DMS 273 (cell line): Measurements from ENCODE around the gene DOK3.

Experiments used
- DNase-seq: peaks from one replicate; lab custom pipeline; 2025; ENCODE audit not compliant: unreplicated experiment; lab: John Stamatoyannopoulos, UW

Gene DOK3

DNA sequence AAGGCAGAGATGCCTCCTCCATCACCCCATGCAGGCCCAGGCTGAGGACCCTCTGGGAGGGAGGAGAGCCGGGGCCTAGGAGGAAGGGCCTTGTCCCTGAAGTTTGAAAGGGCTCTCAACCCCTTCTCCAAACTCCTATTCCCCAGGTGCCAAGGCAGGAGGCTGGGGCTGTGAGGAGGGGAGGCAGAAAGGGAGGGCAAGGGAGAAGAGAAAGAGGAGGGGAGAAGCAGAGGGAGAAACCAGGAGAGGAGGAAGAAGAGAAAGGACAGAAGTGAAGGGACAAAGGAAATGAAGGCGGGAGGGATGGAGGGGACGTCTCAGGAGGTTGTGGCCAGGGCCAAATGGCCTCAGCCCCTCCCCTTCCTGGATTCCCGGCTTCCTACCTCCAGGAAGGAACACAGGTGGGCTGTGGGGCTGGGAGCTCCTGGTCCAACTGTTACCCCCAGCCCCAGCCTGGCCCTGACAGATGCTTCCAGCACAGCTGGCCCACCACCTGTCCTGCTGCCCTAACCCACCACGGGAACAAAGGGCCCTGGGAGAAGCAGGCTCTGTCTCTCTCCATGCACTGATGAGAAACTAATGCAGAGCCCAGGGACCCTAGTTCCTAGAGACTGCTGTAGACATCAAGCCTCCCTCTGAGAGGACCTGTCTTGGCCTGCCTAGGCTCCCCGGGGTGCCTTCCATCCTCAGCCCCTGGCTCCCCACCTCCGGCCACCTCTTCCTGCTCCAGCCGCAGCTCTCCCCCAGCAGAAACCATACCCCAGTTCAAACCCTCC, 39.7 kb downstream of the DOK3 start:
- peak; percentile 74 for DNase-seq

DNA sequence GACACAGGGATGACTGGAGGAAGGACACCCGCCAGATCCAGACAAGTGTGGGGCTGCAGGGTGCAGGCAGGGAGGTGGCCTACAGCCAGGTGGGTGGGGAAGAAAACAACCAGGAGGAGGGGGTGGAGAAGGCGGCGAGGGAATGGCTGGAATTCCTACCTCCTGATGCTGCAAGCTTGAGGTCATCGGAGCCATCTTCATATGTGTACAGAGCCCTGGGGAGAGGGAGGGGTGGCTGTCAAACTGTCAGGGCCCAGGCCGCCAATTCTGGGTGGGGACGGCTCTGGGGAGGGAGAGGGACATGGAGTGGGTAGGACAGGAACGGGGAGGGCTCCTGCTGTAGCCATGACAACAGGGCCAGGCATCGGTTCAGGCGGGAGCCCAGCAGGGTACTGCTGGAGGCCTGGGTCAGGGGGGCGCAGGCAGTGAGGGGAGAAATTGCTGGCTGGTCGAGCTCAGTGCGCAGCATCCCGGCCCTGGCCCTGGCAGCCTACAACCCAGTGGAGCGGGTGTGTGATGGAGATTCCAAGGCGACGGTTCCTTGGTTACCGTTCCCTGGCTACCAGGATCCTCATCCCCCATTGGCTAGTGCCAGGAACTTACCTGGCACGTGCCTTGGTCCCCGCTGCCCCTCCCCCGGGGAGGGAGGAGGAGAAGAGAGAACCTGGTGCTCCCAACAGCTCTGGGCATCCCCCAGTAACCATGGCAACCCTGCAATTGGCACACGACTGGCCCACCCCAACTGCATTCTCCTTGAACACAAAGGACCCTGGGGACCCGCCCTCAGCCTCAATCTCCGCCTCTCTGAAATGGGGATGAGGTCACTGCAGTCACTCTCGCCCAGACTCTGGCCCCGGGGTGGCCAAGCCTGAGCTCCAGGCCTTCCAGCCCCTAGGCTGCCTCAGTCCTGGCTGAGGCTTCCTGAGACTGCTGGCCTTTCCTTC, 40.7 kb downstream of the DOK3 start:
- no peak for DNase-seq

DNA sequence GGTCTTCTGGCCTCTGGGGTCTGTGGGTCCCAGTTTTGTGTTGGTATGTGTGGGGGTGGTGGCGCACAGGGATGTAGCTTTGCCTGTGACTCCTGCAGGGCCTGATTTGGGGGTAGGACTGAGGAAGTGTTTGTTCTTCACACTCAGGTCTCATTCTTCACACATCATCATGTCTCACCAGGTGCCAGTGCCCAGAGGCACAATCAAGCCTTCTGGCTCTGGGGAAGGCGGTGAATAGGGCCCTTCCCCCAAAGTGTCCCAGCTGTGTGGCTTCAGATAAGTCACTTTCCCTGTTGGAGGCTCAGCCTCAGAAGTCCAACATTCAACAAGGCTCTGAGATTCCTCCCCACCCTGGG, 41.3 kb downstream of the DOK3 start:
- DNase-seq, result no peak

DNA sequence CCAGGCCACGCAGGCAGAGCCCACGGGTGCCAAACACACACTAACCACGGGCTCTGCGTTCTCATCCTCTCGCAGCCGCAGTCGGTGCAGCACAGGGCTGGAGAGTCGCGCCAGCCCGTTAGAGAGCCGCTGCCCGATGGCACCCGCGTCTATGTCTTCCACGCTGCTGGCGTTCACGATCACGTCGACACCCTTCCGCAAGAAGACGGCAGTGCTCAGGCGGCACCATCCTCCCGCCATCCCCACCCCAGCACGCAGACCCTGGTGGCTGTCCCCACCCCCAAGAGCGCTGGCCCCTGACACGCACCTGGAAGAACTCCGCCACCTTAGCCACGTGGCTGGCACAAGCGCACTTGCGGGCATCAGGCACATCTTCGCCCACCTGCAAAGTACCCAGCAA, 42.2 kb downstream of the DOK3 start:
- no peak for DNase-seq

DNA sequence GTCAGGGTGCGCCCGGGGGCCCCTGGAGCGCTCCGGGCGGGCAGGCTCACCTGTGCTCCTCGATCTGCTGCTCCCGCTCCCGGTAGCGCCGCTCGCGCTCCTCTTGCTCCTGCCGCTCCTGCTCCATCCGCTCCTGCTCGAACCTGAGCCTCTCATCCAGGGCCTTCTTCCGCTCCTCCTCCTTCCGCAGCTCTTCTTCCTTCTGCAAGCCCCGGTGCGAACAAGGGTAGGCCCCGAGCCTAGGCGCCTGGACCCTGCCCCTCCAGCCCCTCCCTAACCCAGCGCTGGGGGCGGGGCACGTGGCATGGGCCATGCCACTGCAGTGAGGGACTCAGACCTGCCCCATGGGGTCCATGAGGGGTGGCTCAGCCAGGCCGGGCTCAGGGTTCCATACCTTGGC, 42.8 kb downstream of the DOK3 start:
- no peak for DNase-seq

DNA sequence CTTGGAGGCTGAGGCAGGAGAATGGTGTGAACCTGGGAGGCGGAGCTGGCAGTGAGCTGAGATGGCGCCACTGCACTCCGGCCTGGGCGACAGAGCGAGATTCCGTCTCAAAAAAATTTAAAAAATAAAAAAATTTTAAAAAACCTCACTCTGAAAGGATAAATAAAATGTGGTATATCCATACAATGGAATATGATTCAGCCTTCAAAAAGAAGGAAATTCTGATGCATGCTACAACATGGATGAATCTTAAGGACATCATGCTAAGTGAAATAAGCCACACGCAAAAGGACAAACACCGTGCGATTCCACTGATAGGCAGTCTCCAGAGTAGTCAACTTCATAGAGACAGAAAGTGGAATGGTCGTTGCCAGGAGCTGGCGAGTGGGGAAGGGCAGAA, 44.6 kb downstream of the DOK3 start:
- DNase-seq, result no peak

DNA sequence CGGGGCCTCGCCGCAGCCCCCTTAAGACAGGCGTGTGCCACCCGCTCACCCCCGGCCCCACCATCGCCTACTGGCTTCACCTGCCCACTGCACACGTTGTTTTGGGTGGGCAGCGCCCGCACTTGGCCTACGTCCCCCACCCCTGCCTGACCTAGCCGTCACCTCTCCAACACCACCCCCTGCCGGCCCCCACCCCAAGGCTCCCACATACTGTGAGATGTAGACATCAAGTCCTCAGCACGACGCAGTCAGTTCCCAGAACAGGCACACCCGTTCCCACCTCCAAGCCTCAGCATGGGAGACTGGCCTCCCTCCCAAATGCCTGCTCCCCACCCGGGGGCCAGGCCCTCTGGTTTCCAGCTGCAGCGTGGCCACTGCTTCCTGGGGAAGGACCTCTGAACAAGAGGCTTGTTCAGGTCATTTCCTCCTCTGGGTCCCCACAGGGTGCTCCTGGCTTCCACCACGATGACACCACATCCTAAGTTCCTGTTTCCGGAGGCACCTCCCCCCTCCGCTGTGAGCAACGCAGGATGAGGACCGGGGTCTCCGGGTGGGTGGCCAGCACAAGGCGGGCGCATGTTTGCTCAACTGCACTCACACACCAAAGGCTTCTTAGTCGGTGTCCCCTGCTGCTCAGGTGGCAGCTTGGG, 47.5 kb downstream of the DOK3 start:
- no peak for DNase-seq

DNA sequence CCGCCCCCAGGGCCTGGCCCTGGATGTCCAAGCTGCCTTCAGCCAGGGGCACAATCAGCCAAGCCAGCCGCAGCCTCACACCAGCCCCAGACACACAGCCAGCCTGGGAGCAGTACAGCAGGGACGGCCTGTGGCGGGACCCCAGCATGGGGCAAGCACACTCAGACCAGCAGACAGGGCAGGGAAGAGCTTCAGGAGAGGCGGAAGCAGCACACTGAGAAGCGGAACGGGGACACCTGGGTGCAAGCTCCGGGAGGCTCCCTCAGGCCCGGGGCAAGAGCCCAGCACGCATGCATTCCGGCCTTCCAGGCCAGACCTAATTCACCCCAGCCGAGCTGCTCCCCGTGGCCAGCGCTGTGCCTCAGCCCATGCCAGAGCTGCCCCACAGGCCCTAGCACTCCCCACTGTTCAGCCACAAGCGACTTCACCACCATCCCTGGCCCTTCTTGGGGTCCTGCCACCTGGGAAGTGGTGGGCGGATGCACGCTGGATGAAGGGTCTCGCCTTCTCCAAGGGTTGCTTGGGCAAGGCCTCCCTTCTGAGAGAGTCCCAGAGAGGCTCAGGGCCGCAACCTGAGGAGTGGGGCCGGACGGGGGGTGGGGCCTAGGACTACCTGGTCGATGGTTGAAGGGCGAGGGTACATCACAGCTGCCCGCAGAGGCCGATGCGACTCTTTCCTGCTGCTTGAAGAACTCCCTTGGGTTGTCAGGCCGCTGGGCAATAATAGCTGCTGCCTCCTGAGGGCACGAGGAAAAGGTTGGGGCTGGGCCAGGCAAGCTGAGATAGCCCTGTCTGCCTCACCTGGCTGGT, 49.6 kb downstream of the DOK3 start:
- DNase-seq, result no peak

DNA sequence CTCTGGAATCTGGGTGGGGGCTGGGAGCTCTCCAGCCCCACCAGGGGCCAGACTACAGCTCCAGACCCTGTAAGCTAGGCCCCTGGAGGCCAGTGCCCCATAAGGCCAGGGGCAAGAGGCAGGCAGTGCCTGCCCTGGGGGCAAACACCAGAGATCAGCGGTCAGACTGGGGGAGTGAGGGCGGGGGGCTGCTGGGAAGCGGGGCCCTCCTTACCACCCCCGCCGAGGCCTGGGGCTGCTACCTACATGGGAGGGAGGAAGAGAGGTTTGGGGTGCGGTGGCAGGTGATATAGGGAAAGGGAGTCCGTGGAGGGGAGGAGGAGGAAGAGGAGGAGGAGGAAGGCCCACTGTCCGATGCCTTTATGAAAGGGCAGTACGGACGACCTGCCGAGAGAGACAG, 50.3 kb downstream of the DOK3 start:
- DNase-seq, result no peak

DNA sequence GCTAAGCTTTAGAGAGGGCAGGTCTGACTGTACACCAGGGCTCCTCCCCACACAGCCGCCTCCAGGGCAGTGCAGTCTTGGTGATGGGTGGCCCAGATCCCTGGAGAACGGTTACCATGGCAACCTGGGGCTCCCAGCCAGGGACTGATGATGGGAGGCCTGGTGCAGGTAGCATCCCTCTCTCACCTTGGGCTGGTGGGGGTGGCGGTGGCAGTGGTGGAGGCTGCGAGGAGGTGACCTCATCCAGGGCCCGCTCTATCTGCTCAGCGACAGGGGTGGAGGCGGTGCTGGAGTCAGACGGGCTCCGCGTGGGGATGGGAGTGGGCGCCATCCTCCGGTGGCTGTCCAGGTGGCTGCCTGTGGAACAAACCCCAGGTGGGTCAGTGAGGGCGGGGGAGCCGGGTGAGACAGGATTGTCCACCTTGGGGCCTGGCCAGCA, 50.7 kb downstream of the DOK3 start:
- peak; percentile 60 for DNase-seq

DNA sequence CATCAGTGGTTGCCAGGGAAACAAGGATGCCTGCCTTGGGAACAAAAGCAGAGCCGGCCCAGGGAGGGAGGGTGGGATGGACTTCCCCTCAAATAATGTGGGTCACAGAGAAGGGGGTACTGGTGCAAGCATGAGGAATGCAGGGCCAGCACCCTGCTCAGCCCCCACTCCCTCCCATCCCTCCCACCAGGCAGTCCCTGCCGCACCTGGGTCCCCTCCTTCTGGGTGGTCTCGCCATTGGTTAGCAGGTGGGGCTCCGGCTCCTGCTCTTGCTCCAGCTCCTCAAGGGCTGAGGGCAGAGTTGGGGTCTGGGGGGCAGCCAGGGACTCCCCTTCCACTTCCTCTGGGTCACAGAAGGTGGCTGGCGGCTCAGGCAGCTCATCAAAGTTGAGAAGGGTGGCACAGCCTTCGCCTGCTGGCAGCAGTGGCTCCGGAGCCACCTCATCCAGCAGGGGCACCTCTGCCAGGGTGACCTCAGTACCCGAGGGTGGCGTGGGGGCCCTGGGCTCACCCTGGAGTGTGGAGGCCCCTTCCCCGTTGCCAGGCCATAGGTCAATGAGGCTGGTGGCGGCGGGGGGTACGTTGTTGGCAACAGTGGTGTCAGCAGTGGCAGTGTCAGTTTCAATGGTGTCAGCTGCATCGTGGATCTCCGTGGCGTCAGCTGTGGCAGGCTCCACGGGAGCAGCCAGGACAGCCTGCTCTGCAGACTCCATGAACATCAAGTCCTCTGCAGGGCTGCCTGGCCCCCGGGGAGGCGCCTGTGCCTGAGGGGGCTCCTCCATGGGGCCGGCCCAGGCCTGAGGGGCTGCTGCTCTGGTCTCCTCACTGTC, 51.6 kb downstream of the DOK3 start:
- no peak for DNase-seq

DNA sequence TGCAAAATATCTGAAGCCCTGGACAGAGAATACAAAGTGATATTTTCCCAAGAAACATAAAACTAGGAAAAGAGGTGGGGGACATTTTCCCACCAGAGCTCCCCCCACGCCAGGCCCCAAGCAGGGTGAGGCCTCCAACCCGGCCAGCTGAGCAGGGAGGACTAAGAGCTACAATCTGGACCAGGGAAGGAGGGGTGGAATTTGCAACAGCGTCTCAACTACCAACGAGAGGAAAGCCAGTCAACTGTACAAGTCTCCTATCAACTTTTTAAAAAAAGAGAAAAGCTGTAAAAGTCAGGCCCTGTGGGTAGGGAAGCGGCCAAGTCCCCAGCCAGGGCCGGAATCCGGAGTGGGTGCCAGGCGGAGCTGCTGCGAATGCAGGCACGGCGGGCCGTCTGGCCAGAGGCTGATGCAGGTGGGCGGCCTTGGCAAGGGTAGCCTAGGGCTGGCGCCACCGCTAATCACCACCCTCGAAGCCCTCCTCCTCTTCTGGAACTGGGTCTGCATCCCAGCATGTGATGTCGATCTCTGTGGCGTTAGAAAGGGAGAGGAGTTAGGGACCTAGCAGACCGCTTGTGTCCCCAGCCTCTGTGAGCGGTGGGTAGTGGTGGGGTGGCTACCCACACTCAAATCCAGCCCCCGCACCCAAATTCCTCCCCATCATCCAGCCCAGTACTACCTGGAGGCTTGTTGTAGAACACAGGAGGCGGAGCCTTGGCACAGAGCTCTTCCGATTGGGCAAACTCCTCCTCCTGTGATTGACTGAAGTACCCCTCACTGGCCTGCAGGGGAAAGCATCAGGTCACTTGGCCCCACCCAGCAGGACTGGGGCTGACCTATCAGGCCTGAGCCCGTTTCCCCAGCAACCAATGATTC, 52.4 kb downstream of the DOK3 start:
- DNase-seq, result peak; percentile 99

DNA sequence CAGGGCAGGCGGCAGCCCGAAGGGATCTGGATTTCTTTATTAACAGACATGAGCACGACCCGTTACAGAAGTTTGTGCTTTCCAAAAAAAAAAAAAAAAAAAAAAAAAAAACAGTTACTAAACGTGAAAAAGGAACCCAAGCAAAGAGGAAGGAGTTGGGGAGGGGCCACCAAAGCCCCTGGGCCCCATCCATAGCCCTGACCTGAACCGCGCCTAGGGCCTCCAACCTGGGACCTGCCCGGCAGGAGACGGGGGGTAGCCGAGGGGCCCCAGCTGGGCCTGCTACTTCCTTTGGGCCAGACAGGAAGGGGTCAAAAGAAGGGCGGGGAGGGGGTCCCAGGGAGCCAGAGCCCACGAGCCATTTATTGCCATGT, 53.0 kb downstream of the DOK3 start:
- no peak for DNase-seq

DNA sequence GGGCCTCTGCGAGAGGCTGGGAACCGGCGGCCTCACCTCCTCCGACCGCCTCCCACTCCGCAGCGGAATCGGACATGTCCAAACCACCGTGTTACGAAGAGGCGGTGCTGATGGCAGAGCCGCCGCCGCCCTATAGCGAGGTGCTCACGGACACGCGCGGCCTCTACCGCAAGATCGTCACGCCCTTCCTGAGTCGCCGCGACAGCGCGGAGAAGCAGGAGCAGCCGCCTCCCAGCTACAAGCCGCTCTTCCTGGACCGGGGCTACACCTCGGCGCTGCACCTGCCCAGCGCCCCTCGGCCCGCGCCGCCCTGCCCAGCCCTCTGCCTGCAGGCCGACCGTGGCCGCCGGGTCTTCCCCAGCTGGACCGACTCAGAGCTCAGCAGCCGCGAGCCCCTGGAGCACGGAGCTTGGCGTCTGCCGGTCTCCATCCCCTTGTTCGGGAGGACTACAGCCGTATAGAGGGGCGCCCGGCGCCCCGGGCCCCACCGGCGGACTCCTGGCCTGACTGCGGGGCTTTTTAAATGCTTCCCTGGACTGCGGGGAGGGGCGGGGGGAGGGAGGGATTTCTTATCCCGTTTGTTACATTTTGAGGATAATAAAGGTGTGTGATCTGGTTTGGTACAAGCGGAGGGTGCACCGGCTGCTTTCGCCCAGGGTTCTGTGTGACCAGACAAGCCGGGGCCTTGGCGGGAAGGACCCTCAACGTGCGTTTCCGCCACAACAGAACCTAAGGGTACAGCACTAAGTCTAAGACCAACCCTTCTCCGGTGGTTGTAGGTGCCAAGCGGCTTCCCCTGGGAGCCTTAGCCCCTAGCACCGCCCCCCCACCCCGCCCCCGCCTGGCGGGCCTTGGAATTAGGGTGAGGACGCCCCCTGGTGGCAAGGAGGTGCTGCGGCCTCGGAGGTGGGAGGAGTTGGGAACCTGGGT, 53.7 kb downstream of the DOK3 start:
- DNase-seq, result peak; percentile 97

DNA sequence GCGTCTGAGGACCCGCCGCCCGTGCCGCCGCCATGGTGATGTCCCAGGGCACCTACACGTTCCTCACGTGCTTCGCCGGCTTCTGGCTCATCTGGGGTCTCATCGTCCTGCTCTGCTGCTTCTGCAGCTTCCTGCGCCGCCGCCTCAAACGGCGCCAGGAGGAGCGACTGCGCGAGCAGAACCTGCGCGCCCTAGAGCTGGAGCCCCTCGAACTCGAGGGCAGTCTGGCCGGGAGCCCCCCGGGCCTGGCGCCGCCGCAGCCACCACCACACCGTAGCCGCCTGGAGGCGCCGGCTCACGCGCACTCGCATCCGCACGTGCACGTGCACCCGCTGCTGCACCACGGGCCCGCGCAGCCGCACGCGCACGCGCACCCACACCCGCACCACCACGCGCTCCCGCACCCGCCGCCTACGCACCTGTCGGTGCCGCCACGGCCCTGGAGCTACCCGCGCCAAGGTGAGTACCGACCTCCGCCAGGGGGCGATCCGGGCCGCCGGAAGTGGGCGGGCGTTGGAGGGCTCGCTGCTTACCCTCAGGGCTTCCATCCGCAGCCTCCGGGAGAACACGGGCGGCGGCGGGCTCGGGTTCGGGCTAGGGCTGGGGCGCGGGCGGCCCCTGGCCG, 54.5 kb downstream of the DOK3 start:
- peak; percentile 97 for DNase-seq

DNA sequence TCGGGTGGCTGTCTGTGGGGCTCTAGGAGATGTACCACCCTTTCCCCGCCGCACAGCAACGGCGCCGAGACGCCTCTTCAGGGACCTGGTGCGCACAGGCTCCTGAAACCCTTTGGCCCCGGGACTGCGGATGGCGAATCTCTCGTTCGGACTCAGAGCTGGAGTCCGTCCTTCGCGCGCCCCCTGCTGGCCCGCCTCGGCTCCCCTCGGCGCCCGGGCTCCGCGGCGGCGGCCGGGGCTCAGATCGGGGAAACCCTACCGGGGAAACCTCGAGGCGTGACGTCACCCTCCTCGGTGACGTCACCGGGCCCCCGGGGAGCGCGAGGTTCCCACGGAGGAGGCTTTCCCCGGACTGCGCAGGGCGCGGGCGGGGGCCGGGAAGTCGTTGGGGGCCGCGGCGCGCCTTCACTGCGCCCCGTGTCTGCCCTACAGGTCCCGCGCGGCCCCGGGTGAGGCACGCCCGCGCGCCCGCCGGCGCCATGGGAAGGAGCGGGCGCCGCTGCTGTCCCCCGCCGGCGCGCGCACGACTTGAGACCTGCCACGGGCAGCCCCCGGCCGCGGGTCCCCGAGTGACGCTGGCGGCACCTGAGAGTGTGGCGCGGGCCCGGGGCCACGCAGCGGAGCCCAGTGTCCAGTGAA, 55.1 kb downstream of the DOK3 start:
- DNase-seq, result peak; percentile 97

DNA sequence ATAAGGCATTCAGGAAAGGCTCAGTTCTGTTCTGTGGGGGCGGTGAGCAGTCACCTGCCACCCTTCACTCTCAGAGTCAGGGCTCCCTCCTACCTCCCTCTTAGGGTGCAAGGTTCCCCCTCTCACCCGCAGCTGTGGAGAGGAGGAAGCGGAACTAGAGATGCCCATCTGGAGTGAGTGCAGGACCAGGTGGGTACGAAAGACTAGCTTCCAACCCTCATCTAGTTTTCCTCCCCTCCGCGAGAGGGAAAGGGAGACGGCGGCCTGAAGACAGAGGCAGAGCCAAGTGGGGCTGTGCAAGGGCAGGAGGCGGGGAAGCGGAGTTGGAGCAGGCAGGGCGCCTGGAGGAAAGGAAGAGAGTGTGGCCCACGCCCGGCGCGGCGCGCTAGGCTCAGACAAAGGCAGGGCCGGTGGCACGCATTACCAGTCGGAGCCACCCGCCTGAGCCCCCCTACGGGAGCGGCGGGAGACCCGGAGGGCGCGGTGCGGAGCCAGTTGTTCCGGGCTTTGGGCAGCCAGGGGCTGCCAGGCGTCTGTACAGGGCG, 55.7 kb downstream of the DOK3 start:
- peak; percentile 84 for DNase-seq
